GM20000 (cell line): ENCODE results near the gene RCAN1.
"Not testable (repeated sequence)": the region's sequence is repeated elsewhere in the genome, so short reads cannot be mapped to it uniquely, and the experiment has no call there.

Experiments
- DNase-seq: peaks from one replicate; pipeline ENCODE4 v3.0.0; 2012; ENCODE audit warnings: low spot score
- CTCF ChIP-seq: IDR thresholded peaks from 2 replicates; pipeline ENCODE4 v1.5.1; 2012; ENCODE audit warnings: mild to moderate bottlenecking, control low read depth; ENCODE audit errors: extremely low read depth, missing control alignments

Gene RCAN1

DNA sequence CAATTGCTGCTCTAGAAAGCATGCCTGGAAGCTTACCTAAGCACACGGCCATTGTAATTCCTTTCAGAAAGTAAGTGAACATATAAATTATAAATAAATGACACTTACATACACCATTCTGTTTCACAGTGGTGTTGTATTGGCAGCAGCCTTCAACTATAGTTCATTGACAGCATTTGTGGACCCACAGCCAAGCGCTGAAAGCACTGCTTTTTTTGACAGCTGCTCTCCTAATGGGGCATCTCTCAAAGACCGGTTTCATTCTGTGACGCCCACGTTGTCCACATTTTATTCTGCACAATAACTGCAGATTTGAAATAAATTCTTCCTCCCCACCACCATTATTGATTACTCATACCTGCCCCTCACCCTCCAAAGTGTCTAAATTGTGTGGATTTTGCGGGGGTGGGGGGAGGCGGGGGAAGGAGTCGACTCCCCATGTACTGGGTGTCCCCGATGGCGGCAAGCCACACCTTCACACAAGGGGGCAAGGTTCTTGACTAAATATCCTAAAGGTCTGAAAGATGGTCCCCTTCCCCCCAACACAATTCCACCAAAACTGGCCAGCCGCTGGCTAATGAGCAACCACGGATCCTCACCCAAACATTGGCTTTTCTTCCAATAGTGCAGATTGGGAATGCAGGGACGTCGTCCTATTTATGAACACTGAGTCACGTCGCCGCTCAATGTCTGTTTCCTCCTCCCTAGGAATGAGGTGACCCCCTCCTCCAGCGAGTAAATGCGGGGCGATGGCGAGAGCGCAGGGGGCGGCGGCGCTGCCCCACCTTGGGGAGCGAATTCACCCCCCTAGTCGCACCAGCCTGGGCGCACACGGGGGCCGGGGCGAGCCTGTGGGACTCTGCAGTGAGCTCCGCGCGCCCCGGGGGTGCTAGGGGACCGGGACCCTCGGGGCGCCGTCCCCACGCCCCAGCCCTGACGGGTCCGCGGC lies 960 bp downstream of the RCAN1 start:
- TF ChIP-seq CTCF, result no peak
- DNase-seq, result peak; percentile 31

DNA sequence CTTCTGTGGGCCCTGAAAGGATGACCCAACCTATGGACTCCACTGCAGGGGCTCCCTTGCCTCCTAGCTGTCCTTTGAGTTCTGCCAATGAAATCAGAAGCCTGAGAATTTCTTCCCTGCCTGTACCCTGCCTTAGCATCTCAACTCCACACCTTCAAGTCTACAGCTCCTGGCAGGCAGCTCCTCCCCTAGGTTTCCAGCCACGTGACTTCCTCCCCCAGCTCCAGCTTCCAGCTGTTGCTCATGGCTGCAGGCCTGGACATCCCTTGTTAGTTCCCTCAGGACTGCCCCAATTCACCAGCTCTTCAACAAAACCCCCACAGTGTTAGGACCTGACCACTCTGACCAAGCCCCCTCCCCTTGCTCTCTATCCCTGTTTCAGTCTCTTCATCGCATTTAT lies 2.4 kb downstream of the RCAN1 start:
- TF ChIP-seq CTCF, result no peak
- DNase-seq, result no peak

DNA sequence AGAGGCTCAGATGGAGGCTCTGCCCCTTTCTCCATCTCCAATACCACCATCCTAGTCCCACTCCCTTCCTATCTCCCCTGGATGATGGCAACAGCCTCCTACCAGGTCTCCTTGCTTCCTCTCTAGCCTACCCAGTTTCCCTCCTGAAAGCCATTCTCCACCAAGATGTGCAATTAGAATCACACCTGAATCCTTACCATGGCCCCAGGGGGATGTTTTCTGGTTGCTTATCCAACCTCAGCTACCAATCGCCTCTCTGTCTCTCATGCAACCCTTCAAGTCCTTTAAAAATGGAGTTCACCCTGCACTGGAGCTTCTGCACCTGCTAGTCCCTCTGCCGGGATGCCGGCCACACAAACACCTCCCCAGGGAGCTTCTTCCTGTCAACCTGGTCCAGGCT lies 2.9 kb downstream of the RCAN1 start:
- no peak for TF ChIP-seq CTCF
- no peak for DNase-seq

GRCh38 chr21:34611528-34611927 lies 3.4 kb downstream of the RCAN1 start:
- no peak for DNase-seq
- no peak for TF ChIP-seq CTCF

- no peak for TF ChIP-seq CTCF
- DNase-seq, result no peak
Measured at GRCh38 chr21:34609933-34610549, 4.9 kb downstream of the RCAN1 start.

DNA sequence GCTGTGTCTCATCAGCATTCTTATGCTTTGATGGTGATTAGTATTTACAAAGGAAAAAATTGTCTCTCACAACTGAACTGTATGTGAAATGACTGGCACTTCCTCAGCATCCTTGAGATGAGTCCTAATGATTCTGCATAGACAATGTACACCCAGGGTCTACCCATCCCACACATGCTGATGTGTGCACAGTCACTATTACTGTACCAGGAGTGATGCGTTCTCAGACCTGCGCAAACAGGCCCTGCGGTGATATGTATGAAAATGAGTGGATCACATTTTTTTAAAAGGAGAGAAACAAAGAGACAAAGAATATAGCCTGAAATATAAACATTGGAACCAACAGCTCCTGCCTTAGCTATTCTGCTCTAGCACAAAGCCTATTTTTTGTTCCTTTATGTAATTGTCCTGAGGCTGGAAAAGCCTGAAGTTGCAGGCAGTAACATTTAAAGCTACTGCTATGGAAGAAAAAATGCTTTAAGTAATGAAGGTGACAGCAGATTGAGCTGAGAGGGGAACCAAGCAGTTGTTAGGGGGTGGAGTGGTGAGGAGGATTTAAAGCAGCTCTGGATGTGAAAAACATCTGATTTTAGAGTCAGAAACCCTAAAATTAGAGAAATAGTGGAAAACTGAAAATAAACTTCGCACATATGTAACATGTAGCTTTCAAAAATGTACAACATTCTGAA lies 5.5 kb downstream of the RCAN1 start:
- no peak for TF ChIP-seq CTCF
- no peak for DNase-seq

- not testable (repeated sequence) for DNase-seq
Measured at GRCh38 chr21:34607376-34607775, 7.5 kb downstream of the RCAN1 start.
